K562 (cell line): ENCODE results near the gene SOX15. TPM values are rescaled to one million over a fixed set of nuclear protein-coding genes. Genes with fewer than 3 reads are reported as not detected.
A peak's percentile ranks its signal among the peaks of the same experiment; 100 is the strongest.

Source experiments
- CBFA2T3 ChIP-seq: fragments of 450-650 bp; IDR thresholded peaks from 2 replicates; pipeline ENCODE4 v1.6.1; 2017
- CBX1 ChIP-seq: sonication (generic); IDR thresholded peaks from 2 replicates; pipeline ENCODE4 v1.6.1; 2016; ENCODE audit warnings: antibody characterized with exemption, low read depth, mild to moderate bottlenecking
- CHCHD3 ChIP-seq: fragments of 250-450 bp; sonication (Bioruptor Pico); IDR thresholded peaks from 2 replicates; pipeline ENCODE4 v2.1.2; 2022; ENCODE audit warnings: mild to moderate bottlenecking
- E2F1 ChIP-seq: sonication (generic); formaldehyde crosslinking; IDR thresholded peaks from 2 replicates; pipeline ENCODE4 v1.8.1; 2023; ENCODE audit warnings: mild to moderate bottlenecking, missing genetic modification reagents, moderate library complexity
- ETS1 ChIP-seq: conservative IDR thresholded peaks from 2 replicates; pipeline ENCODE4 v1.6.1; 2011; ENCODE audit warnings: low read depth, mild to moderate bottlenecking, low read length; ENCODE audit not compliant: control insufficient read depth
- FIP1L1 ChIP-seq: fragments of 200-400 bp; formaldehyde crosslinking; IDR thresholded peaks from 2 replicates; pipeline ENCODE4 v1.6.1; 2018; ENCODE audit warnings: mild to moderate bottlenecking, low read depth, low read length; ENCODE audit not compliant: poor library complexity, severe bottlenecking
- GTF2A2 ChIP-seq: IDR thresholded peaks from 2 replicates; pipeline ENCODE4 v1.6.1; 2016; ENCODE audit warnings: mild to moderate bottlenecking, missing genetic modification characterization, missing compliant biosample characterization
- GTF2B ChIP-seq: IDR thresholded peaks from 2 replicates; pipeline ENCODE4 v1.6.1; 2011; ENCODE audit not compliant: insufficient read length; ENCODE audit errors: extremely low read depth
- HCFC1 ChIP-seq: IDR thresholded peaks from 2 replicates; pipeline ENCODE4 v1.6.1; 2012; ENCODE audit warnings: low read depth, low read length, improper control_type of control experiment
- HOMEZ ChIP-seq: fragments of 250-450 bp; sonication (Bioruptor Pico); IDR thresholded peaks from 2 replicates; pipeline ENCODE4 v1.4.0; 2020; ENCODE audit warnings: mild to moderate bottlenecking, moderate library complexity
- KDM5B ChIP-seq: fragments of 200-600 bp; sonication (generic); IDR thresholded peaks from 2 replicates; pipeline ENCODE4 v1.6.1; 2012; ENCODE audit warnings: low read depth, mild to moderate bottlenecking, moderate library complexity, low read length, control low read depth, inconsistent platforms; ENCODE audit not compliant: insufficient replicate concordance
- KLF1 ChIP-seq: fragments of 450-650 bp; IDR thresholded peaks from 2 replicates; pipeline ENCODE4 v1.6.1; 2016; ENCODE audit warnings: missing genetic modification characterization, missing compliant biosample characterization
- MCM7 ChIP-seq, 2 experiments: fragments of 450-650 bp; IDR thresholded peaks; 2 replicates each; pipeline ENCODE4 v1.6.1; 2016 to 2018
- PTRF ChIP-seq: fragments of 450-650 bp; IDR thresholded peaks from 2 replicates; pipeline ENCODE4 v1.6.1; 2016; ENCODE audit warnings: mild to moderate bottlenecking, missing genetic modification characterization, missing compliant biosample characterization
- RBM15 ChIP-seq: fragments of 200-400 bp; formaldehyde crosslinking; IDR thresholded peaks from 2 replicates; pipeline ENCODE4 v1.6.1; 2018; ENCODE audit warnings: mild to moderate bottlenecking, low read length, moderate library complexity; ENCODE audit not compliant: insufficient read depth
- SFPQ ChIP-seq: fragments of 200-400 bp; formaldehyde crosslinking; IDR thresholded peaks from 2 replicates; pipeline ENCODE4 v1.6.1; 2017; ENCODE audit warnings: mild to moderate bottlenecking, low read depth, low read length, moderate library complexity
- SP1 ChIP-seq: sonication (generic); formaldehyde crosslinking; IDR thresholded peaks from 2 replicates; pipeline ENCODE4 v1.8.1; 2022; ENCODE audit warnings: mild to moderate bottlenecking, missing genetic modification reagents
- TCF7 ChIP-seq: sonication (generic); IDR thresholded peaks from 2 replicates; pipeline ENCODE4 v1.6.1; 2016; ENCODE audit warnings: antibody characterized with exemption, borderline replicate concordance
- ZNF316 ChIP-seq: fragments of 450-650 bp; IDR thresholded peaks from 2 replicates; pipeline ENCODE4 v1.6.1; 2016
- ZNF551 ChIP-seq: fragments of 250-450 bp; sonication (Bioruptor Pico); IDR thresholded peaks from 2 replicates; pipeline ENCODE4 v1.5.0; 2021; ENCODE audit warnings: mild to moderate bottlenecking, moderate library complexity
- ZNF830 ChIP-seq: fragments of 250-450 bp; sonication (Bioruptor Pico); IDR thresholded peaks from 2 replicates; pipeline ENCODE4 v1.5.0; 2021; ENCODE audit warnings: mild to moderate bottlenecking
- polyA plus RNA-seq, 8 experiments: library from polyadenylated mRNA; depleted of rRNA in 4 of 8; stranded (reverse) in 5 of 8; unstranded in 3 of 8; fragments of >200 nt; fragmentation: Nextera tagmentation in 2 of 8; fragmentation: Illumina TruSeq in 1 of 8; extraction: Ambion mirVana in 2 of 8; extraction: Trizol in 1 of 8; gene quantifications; 2 replicates each; pipeline versions ENCODE4 v1.2.1 to v1.2.3, GENCODE V29; 2011 to 2014; ENCODE audit warnings: inconsistent platforms in 1 of 8, missing spikeins in 1 of 8
- total RNA-seq, 7 experiments: library from RNA; depleted of rRNA in 6 of 7; stranded (reverse); fragments of >200 nt in 6 of 7; fragmentation: Illumina TruSeq in 2 of 7; extraction: Trizol in 2 of 7; gene quantifications; 2 replicates each; pipeline versions ENCODE4 v1.2.1 to v1.2.3, GENCODE V29; 2011 to 2021; ENCODE audit warnings: low replicate concordance in 1 of 7

Gene SOX15
- total and polyA plus RNA-seq, 9 of the 15 experiments (the other 6 are each of a cell fraction or from before 2014, with no cell fraction given): 0.07 to 0.33 (median 0.19) TPM; not detected in 5

GRCh38 chr17:7611635-7612293 is 21.9 kb upstream of the SOX15 start (continued):
- TF ChIP-seq MCM7 (IDR thresholded peaks at IDR 0.05) (no peak), RBM15 (no peak), ZNF830 (no peak), CBFA2T3 (peak; percentile 24; the same call in 1 of the 2 replicates), KDM5B (no peak), E2F1 (CRISPR knock-in tag) (no peak), PTRF (no peak), HCFC1 (no peak), KLF1 (tag) (no peak), CBX1 (no peak), HOMEZ (CRISPR knock-in tag) (no peak), TCF7 (no peak), SFPQ (no peak), ETS1 (no peak), ZNF316 (peak; percentile 99), GTF2B (no peak), SP1 (CRISPR knock-in tag) (no peak), ZNF551 (CRISPR knock-in tag) (no peak), CHCHD3 (CRISPR knock-in tag) (no peak), FIP1L1 (no peak), GTF2A2 (no peak)
